ENCODE results near the gene CDHR1. TPM values are rescaled to one million over a fixed set of nuclear protein-coding genes. Genes with fewer than 3 reads are reported as not detected.

The CDHR1 gene
- total and polyA plus RNA-seq, 2 donors (not counting 1 experiment from before 2014, with no cell fraction given) = 0.05 TPM; not detected in 1

DNA sequence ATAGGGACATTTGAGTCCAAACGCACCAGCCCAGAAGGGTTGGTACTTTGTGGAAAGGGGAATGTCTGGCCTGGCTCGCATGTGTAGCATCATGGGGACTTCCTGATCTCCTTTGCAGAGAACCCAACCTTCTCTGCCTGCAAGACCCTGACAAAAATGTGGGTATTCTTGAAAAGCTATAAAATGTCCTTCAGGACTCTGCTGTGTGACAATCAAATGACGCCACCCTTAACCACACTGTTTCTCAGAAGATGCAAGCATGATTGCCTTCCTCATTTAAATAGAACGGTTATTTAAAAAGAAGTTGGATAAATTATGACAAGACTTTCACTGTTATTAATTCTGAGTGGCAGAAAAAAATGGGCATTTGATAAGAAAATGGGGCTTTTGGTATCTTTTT is 35.8 kb upstream of the CDHR1 start:
- Histone ChIP-seq H3K4me1 (ENCODE audit: control insufficient read depth, extremely low read depth, insufficient read depth, low read length) (no peaks in the 10 kb centered on the region), H3K27me3 (ENCODE audit: control insufficient read depth, insufficient read depth, low read length) (no peaks in the 10 kb centered on the region), H3K9ac (ENCODE audit: insufficient read depth, low read length) (no peak overlapping the region), H3K4me3 (replicated peaks in 1 of 4; ENCODE audit: control extremely low read depth in 1 of 4, insufficient read depth in 1 of 4, low read depth in 3 of 4, low read length in 4 of 4) (no peak overlapping the region), H3K79me2 (ENCODE audit: control insufficient read depth, insufficient read depth, low read length) (no peaks in the 10 kb centered on the region), H4K20me1 (ENCODE audit: control insufficient read depth, extremely low read depth, insufficient read depth, low read length) (no peaks in the 10 kb centered on the region), H3K27ac (ENCODE audit: insufficient read depth, low read length) (no peak overlapping the region), H3K9me3 (ENCODE audit: control insufficient read depth, insufficient read depth, low read depth, low read length) (no peaks in the 10 kb centered on the region), H3K4me2 (ENCODE audit: extremely low read depth, insufficient read depth, low read length) (no peak overlapping the region), H3K36me3 (ENCODE audit: control insufficient read depth, insufficient read depth, low read length) (no peaks in the 10 kb centered on the region), H2AFZ (ENCODE audit: low read length) (no peak overlapping the region)
- no peak for DNase-seq (ENCODE audit: low read depth in 2 of 2)
- TF ChIP-seq EZH2 (IDR thresholded peaks at IDR 0.05; ENCODE audit: low read length, missing control alignments) = no peak
- TF ChIP-seq, protein P1, sequence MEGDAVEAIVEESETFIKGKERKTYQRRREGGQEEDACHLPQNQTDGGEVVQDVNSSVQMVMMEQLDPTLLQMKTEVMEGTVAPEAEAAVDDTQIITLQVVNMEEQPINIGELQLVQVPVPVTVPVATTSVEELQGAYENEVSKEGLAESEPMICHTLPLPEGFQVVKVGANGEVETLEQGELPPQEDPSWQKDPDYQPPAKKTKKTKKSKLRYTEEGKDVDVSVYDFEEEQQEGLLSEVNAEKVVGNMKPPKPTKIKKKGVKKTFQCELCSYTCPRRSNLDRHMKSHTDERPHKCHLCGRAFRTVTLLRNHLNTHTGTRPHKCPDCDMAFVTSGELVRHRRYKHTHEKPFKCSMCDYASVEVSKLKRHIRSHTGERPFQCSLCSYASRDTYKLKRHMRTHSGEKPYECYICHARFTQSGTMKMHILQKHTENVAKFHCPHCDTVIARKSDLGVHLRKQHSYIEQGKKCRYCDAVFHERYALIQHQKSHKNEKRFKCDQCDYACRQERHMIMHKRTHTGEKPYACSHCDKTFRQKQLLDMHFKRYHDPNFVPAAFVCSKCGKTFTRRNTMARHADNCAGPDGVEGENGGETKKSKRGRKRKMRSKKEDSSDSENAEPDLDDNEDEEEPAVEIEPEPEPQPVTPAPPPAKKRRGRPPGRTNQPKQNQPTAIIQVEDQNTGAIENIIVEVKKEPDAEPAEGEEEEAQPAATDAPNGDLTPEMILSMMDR (conservative IDR thresholded peaks at IDR 0.05 in 1 of 2, IDR thresholded peaks at IDR 0.05 in 1 of 2; ENCODE audit: low read depth in 1 of 2, low read length in 2 of 2) = no peak

DNA sequence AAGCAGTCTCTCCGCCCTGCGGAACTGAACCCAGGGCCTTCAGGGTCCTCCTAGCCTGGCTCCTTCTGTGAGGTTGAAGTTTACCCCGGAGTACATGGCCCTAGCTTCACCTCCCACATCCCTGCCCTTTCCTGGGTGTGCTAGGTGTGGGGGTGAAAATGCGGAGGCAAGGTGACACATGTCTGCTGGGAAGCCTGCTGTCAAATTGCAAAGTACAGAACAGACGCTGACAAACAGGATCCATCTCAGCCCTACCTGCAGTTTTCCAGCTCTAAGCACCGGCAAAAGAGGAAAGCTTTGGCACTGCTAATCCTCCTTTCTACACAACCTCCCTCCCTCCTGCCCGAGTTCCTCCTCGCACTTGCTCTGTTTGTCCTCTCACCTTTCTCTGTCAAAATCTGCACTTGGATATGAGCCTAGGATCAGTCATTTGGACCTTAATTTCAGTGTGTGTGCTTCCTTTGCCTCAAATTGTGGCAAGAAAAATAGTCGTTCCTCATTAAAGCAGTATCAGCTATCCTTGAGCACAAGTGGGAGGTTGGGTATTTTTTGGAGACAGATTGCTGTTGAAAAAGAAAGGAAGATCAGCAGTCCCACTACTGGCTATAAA is 35.2 kb upstream of the CDHR1 start:
- Histone ChIP-seq H3K4me2 (ENCODE audit: extremely low read depth, insufficient read depth, low read length) (no peak overlapping the region), H3K9ac (ENCODE audit: insufficient read depth, low read length) (no peak overlapping the region), H3K4me3 (replicated peaks in 1 of 4; ENCODE audit: control extremely low read depth in 1 of 4, insufficient read depth in 1 of 4, low read depth in 3 of 4, low read length in 4 of 4) (no peak overlapping the region), H2AFZ (ENCODE audit: low read length) (no peak overlapping the region), H3K4me1 (ENCODE audit: control insufficient read depth, extremely low read depth, insufficient read depth, low read length) (no peaks in the 10 kb centered on the region), H3K27me3 (ENCODE audit: control insufficient read depth, insufficient read depth, low read length) (no peaks in the 10 kb centered on the region), H3K9me3 (ENCODE audit: control insufficient read depth, insufficient read depth, low read depth, low read length) (no peaks in the 10 kb centered on the region), H4K20me1 (ENCODE audit: control insufficient read depth, extremely low read depth, insufficient read depth, low read length) (no peaks in the 10 kb centered on the region), H3K79me2 (ENCODE audit: control insufficient read depth, insufficient read depth, low read length) (no peaks in the 10 kb centered on the region), H3K36me3 (ENCODE audit: control insufficient read depth, insufficient read depth, low read length) (no peaks in the 10 kb centered on the region), H3K27ac (ENCODE audit: insufficient read depth, low read length) (no peak overlapping the region)
- DNase-seq (ENCODE audit: low read depth in 2 of 2) = no peak
- no peak for TF ChIP-seq EZH2 (IDR thresholded peaks at IDR 0.05; ENCODE audit: low read length, missing control alignments)
- TF ChIP-seq, protein P1 (conservative IDR thresholded peaks at IDR 0.05 in 1 of 2, IDR thresholded peaks at IDR 0.05 in 1 of 2; ENCODE audit: low read depth in 1 of 2, low read length in 2 of 2) = no peak

DNA sequence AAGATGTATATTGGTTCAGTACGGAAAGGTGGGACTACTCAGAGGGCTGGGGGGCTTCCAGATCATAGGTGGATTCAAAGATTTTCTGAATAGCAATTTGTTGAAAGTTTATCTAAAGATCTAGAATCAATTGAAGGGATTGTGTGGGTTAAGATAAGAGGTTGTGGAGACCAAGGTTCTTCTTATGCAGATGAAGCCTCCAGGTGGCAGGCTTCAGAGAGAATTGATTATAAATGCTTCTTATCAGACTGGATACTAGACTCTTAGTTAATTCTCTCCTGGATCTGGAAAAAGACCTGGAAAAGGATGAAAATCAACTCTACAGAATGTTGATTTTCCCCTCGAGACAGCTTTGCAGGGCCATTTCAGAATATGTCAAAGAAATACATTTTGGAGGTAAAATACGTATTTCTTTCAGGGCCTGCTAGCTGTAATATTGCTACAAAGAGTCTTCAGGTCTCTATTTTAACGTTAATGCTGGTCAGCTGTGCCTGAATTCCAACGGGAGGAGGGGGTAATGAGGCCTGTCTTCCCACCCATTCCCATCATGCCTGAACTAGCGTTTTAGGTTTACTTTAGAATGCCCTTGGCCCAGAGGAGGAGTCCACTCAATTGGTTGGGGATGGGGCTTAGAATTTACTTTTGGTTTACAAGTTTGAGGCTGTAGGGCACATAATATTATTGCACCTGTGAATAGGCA is 33.5 kb upstream of the CDHR1 start:
- Histone ChIP-seq H4K20me1 (ENCODE audit: control insufficient read depth, extremely low read depth, insufficient read depth, low read length) (no peaks in the 10 kb centered on the region), H2AFZ (ENCODE audit: low read length) (no peak overlapping the region), H3K9me3 (ENCODE audit: control insufficient read depth, insufficient read depth, low read depth, low read length) (no peaks in the 10 kb centered on the region), H3K4me1 (ENCODE audit: control insufficient read depth, extremely low read depth, insufficient read depth, low read length) (no peaks in the 10 kb centered on the region), H3K27ac (ENCODE audit: insufficient read depth, low read length) (no peak overlapping the region), H3K36me3 (ENCODE audit: control insufficient read depth, insufficient read depth, low read length) (no peaks in the 10 kb centered on the region), H3K27me3 (ENCODE audit: control insufficient read depth, insufficient read depth, low read length) (no peaks in the 10 kb centered on the region), H3K4me2 (ENCODE audit: extremely low read depth, insufficient read depth, low read length) (no peak overlapping the region), H3K79me2 (ENCODE audit: control insufficient read depth, insufficient read depth, low read length) (no peaks in the 10 kb centered on the region), H3K4me3 (replicated peaks in 1 of 4; ENCODE audit: control extremely low read depth in 1 of 4, insufficient read depth in 1 of 4, low read depth in 3 of 4, low read length in 4 of 4) (no peak overlapping the region), H3K9ac (ENCODE audit: insufficient read depth, low read length) (no peak overlapping the region)
- no peak for DNase-seq (ENCODE audit: low read depth in 2 of 2)
- TF ChIP-seq EZH2 (IDR thresholded peaks at IDR 0.05; ENCODE audit: low read length, missing control alignments) = no peak
- TF ChIP-seq, protein P1 (conservative IDR thresholded peaks at IDR 0.05 in 1 of 2, IDR thresholded peaks at IDR 0.05 in 1 of 2; ENCODE audit: low read depth in 1 of 2, low read length in 2 of 2) = no peak
